UCSD-AML1 (cell line): ENCODE measurements around the gene APBB2.
A peak's percentile ranks its signal among the peaks of the same experiment; 100 is the strongest.

ENCODE experiments used
- DNase-seq: peaks from one replicate; lab custom pipeline; 2025; ENCODE audit not compliant: unreplicated experiment; lab: John Stamatoyannopoulos, UW

APBB2 gene

DNA sequence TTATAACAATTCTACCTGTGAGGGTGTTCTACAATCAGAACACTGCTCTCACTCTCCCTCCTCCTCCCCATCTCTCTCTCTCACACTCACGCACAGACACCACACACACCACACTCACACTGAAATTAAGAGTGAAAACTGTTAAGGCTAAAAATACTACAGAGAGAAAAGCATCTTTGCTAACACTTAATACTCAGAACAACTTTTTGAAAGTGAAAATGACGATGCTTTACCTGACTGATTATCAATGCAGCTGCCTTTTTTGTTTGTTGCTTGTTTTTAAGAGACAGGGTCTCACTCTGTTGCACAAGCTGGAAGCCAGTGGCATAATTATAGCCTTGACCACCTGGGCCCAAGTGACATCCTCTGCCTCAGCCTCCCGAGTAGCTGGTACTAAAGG lies 222.4 kb downstream of the APBB2 start:
- DNase-seq = no peak

DNA sequence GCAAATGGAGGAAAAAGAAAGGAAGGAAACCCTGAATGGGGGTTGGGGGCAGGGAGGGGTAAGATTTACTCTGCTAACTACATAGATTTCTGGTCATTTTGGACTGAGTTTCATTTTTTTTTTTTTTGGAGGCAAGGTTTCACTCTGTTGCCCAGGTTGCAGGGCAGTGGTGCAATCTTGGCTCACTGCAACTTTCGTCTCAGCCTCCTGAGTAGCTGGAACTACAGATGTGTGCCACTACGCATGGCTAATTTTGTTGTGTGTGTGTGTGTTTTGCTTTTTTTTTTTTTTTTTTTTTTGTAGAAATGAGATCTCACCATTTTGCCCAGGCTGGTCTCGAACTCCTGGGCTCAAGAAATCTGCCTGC lies 223.5 kb downstream of the APBB2 start:
- no peak for DNase-seq

DNA sequence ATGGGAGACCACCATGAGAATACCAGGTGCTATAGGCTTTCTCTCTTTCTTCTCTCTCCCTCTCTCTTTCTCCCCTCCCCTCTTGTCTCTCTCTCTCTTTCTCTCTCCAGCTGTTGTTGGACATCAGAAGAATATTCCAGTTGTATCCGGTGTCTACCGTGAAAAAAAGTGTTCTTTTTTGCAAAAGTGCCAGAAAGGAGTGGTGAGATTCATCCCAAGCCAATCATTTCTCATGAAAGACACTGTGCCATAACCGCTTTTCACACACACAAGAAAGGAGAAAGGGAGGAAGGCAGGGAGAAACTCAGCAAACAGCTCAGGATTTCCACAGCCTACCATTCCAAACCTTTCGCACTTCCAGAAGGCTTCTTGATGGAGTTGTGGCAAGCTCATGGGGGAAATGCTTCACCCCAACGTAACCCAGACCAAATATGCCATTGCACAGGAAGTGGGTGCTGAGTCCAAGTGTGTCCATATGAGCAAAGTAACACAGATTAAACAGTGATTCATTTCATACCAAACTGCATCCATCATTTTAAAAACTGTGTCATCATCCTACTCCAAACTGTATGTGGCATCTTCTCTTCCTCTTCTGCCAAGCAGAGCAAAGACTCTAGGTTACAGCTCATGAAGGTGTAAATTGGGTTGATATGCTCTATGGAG lies 224.0 kb downstream of the APBB2 start:
- no peak for DNase-seq

DNA sequence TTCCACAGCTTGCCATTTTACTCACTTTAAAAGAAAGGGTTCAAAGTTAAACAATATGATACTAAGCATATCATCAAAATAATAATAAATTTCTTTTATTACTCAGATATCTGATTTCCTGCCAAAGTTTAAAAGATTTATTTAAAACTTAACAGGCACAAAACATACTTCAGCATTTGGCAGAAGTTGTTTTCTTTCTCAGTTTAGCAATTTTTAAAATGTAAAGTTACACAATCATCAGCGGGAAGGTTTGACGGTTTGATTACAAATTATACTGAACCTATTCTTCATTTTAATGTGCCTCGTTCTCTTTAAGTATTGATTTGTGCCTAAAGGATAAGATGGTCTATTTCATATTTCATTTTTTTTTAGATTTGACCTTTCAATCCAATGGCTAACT lies 227.2 kb downstream of the APBB2 start:
- DNase-seq = no peak

DNA sequence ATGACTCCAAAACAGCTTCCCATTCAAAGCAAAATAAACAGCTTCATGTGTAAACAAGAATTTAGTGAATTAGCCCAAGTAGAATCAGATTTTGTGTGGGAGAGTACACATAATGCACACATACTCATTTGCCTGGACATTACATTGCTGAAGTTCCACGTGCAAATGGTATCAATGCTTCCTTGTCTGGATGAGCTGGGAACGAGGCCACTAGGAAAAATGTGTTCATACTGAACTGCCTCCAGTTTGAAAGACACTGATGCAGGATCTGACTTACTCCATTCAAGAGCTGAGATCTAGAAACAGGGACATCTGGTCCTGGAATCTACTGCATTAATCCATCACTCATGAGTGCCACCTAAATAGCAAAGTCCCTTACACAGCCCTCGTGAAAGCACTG lies 228.0 kb downstream of the APBB2 start:
- no peak for DNase-seq

DNA sequence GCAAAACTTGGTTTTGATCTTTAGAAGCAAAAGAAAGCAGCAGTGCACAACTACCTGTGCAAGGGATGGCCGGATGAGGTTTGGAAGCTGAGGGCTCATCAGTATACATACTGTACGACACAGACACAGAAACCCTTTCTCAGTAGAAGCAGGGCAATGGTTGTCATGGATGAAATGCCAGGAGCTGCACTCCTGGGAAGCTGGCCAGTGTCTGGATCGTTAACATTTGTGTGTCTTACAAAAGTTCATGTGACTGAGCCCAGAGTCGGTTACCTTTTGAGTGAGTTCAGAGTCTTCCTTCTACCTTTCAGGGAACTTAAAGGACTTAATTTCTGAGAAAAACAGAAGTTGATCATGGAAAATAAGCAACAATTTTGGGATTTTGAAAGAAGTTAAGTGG lies 230.3 kb downstream of the APBB2 start:
- DNase-seq = no peak

DNA sequence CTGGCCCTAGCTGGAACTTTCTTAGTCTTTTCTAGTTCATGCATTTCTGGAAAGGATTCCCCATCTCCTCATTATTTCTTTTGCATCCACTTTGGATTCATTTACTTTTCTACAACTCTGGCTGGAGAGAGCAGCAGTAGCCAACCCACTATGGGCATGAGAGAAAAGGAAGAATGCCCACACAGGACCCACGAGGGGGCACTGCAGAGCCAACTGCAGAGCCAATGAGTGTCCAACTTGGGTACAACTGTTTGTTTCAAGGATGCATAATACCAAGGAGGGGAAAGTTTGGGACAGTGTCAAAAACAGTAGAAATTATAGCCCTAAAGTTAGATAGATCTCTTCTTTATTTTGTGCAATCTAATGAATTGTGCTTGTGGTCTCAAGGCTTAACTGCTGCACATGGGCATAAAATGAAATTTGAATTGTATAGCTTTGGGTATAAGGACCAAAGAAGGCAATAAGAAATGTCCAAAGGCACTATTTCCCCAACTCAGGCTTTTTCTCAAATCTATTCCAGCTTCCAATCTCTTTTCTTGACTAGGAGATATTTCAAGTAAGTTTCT lies 233.9 kb downstream of the APBB2 start:
- peak; percentile 48 for DNase-seq

DNA sequence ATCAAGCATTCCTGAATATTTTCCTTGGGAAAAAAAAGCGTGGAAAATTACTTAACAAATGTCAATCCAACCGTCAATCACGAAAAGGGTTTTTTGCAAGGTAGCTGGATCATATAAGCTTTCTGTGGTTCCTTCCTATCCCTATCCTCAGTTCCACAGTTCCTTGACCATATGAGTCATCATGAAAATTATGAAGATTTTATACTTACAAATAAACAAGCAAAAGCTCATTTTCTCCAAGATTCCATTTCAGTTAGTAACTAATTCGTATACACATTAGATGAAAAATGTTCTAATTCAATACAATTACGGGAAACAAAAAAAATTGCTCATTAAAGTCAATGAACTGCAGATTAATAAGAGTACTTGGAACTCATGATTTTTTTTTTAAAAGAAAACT lies 235.8 kb downstream of the APBB2 start:
- DNase-seq = no peak

DNA sequence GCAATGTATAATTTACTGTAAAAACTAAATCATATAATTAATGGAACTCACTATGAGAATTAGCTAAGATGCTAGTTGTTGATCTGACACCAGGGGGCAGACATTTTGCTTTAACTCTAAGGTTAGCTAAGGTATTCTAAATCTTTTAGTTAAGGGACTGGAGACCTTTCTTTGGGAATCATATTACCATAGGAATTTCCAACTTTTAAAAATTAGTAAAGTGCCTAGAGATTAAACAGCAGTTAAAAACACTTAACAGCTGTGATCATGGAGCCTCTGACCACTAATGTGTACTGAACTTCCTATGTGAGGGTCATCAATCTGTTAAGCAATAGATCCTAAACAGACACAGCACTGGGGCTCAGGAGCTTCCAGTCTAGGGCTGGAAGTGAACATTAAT lies 238.0 kb downstream of the APBB2 start:
- DNase-seq = no peak

DNA sequence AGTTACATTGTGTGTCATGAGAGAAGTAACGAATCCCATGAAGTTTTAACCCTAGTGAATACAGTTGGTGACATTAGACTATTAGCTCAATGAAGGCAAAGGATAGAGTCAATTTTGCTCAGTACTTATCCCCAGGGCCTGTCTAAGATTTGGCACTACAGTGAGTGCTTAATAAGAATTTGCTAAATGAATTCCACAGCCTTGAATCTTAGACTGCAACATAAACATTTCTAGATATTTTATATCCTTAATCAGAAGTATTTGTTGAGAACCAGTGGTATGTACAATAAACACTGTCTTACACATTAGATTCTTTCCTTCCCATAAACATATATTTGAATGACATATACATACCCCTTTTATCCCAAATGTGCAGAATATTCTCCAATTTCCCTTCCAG lies 241.6 kb downstream of the APBB2 start:
- DNase-seq = no peak

DNA sequence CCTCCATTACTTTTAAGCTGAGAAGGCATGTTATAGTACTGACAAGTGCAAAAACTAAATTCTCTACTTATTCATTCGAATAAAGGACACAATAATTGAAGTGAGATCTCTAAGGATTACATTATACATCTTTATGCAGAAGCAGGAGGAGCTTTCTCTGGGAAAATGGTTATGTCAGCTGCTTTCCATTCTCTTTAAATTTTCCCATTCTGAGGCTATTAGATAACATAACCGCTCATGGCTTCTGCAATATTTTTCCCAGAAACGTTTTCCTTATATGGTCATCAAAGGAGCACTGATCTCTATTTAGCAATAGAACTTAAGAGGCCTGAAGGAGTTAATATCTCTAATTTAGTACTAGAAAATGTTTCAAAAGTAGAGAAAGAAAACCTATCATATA lies 243.0 kb downstream of the APBB2 start:
- DNase-seq = no peak

DNA sequence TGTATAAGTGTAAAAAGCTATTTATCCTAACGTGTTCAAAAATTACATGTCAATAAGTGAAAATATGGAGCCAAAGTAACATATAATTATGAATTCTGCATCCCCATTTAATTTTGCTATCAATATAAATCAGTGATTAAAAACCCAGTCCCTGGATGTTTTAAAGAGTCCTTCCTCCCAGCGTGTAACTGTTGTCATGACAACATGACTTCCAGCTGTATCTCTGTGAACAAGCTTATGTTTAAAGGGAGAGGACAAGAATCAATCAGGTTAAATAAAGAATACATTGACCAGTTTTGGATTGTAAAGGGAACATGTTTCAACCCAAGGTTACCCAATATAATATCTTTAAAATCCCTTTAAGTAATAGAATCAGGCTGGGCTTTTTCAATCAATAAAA lies 244.8 kb downstream of the APBB2 start:
- no peak for DNase-seq

DNA sequence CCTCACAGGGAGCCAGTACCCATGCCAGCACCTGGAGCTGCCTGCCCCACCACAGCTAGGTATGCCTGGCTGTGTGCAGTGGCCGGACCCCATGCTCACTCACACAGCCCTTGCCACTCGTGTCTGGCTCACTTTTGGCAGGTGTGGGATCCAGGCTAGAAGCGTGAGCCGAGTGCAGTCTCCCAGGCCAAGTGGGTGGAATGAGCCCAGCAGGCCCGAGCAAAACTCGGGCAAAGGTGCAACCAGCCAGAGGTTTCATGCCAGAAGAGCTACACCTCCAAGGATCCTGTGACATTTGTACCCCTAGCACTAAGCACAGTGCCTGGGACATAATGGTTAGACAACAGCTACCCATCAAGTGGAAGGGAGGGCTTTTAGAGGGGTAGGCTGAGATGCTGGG lies 246.8 kb downstream of the APBB2 start:
- DNase-seq = no peak

DNA sequence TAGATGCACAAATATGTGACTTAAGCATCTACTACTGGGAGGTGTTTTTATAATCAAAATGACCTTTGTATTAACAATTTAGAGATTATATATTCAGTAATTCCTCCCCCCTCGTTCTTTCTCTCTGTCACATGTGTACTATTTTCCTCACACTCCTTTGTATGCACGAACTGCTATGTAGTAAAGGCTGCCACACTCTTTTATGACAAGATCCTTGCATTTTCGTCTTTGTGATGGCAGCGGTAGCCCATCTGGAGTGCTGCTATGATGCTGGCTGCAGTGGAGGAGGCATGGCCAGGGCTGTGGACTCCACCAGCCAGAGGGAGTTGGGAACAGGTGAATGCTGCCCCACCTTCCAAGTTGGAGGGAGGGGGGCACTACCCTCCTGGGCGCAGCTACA lies 248.3 kb downstream of the APBB2 start:
- no peak for DNase-seq

DNA sequence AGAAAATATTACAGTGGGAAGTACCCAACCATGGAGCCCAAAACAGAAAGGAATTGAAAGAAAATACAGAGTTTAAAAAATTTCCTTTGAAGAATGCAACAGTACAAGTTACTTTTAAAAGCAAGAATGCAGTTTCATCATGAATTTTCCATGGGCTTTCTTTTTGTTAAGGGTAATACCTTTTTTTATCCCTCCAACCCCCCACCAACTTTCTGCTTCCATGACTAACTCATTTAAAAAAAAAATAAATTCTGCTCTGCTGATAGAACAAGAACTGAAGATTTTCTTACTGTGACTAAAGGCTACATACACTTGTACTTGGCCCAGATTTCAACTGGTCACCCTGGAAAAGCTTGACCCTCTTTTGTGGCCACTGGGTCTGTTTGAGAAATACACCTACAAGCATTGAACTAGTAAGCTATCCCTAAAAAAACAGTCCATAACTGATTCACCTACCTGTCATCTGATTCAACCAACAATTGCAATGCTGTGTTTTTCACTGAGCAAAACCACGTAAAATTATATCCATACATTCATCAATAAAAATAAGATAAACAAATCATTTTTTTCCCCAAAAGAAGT lies 250.4 kb downstream of the APBB2 start:
- no peak for DNase-seq

DNA sequence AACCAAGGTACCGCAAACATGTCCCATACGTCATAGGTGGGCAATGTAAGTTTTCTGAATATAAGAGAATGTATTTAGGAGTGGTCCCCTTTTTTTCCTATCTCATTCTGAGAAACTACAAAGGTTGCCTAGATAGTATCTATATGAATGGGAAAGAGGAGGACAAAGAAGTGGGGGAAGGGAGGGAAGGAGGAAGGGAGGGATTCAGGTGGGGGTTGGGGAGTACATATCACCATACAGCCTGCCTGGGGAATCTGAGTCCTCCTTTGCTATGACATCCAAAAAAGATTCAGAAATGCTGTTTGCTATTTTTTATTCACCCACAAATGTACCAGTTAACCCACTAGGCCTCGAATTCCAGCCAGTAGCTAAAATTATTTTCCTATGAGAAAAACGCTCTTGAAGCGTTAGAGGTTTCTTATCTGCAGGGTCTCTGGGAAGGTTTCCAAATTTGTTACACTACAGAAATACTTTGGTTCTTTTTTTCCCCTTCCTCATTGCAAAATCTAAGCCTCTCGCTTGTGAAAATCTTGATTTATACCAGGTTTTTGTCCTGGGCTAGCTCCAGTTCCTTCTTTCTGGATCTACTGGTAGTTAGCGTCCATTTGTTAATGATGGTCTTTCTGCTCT lies 251.7 kb downstream of the APBB2 start:
- no peak for DNase-seq

DNA sequence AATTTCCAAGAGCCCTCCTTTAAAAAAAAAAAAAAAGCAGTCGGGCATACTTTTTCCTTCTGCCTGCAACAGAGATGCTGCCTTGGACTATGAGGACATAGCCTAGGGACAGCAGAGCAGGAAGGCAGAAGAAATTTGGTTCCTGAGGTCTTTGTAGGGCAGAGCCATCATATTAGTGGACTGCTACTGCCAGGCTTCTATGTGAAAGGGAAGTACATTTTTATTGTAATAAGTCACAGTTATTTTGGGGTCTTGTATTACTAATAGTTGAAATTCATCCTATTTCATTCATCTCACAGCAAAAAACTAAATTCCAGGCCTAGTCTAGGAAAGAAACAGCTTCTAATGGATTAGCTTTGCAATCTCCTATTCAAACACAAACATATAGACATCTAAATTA lies 253.4 kb downstream of the APBB2 start:
- DNase-seq = no peak

DNA sequence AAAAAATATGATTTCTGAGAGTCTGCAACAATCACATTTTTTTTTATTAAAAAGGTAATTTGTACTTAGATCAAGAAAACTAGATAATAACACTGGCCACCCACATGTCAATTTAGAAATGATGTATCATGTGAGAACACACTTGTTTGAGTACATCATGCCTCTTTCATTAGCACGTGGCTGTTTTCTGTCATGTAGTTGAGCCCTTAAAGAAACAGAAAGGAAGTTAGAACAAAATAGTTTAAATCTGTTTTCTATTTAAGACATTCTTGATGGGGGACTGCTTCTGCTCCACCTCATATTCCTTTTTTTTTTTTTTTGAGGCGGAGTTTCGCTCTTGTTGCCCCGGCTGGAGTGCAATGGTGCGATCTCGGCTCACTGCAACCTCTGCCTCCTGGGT lies 257.1 kb downstream of the APBB2 start:
- no peak for DNase-seq

DNA sequence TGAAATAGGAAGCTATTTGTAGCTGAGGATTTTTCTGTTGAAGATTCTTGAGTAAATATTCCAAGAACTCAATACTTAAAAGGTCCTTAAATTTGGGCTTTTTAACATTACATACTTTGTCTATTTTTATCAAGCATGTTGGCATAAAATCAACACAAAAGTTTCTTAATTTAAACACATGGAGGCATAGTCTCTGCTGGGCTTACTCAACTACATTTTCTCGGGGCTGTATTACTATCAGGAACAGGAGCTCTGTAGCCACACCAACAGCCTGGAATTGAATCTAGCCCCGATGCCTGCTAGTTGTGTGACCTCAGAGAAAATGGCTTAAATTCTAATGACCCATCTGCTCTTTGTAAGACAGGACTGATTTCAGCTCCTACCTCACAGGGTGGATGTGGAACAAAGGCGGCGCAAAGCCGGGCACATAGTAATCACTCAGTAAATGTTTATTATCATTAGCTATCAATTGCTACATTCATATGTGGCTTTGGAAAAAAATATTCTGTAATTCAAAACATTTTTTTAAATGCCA lies 257.6 kb downstream of the APBB2 start:
- DNase-seq = no peak

DNA sequence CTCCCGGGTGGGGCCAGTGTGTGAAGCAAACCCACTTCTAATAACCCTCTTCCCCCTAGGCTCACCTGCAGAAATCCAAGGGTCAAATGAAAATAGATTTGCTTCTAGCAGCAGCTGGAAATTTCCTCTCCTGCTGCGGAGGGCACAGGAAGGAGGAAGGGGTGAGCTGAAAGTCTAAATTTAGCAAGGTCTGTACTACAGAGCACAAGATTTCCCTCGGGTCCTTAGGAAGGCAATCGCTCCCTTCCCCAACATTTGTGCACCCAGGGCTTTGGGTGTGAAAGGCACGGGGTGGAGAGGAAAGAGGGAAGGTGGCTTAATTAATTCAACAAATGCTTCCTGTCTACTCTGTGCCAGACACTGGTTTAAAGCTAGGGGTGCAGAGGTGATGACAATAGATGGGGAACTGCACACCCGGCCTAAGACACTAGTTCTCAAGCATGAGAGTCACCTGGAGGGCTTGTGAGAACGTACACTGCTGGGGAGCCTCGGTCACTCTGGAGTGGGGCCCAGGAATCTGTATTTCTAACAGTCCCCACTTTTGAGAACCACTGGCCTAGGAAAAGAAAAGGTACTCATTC lies 260.2 kb downstream of the APBB2 start:
- DNase-seq = no peak

DNA sequence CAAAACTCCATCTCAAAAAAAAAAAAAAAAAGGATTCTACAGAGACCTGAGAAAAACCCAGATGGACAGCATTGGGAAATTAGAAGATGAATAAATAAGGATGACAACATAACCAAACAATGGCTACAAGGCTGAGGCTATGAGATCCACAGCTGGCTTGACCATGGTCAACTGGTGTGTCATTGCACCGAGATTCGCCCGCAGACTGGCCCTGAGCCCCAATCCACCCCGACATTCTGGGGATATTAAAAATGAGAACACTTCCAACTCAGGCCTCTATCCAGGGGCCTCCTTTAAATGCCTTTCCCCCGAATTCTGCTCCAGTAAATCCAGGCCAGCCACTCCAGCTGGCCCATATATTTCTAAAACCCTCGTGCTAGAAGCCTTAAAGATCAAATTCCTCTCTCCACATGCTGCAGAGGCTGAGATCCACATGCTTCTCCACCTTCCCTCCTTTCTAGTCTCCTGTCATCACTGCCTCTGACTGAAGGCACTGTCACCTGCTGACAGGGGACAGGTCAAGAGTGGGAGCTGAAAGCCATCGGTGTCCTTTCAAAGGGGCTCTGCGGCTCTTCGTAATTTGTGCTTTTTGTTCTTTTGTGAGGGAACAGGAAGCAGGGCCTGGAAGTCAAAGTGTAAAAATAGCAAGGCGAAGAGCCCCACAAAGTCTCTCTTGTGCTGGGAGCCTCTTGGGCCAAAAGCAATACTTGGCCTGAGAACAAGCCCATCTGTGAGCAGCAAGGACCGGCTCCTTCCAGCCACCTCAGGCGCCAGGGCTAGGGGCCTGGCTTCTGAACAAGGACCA lies 260.9 kb downstream of the APBB2 start:
- no peak for DNase-seq
